IMR-90 (cell line): Measurements from ENCODE around the gene ZFAND2A. TPM values are rescaled to one million over a fixed set of nuclear protein-coding genes. Genes with fewer than 3 reads are reported as not detected.

Source experiments
- ATAC-seq: fragments of 200-7000 bp; cut with Tn5 transposase; 2 replicates; pipeline ENCODE4 v1.9.1; 2020; ENCODE audit warnings: low read depth, mild to moderate bottlenecking, moderate library complexity
- BruUV-seq: library from RNA; stranded (reverse); fragments of 400-500 nt; replicated peaks from 2 replicates; lab custom pipeline; 2021; lab: Mats Ljungman, UMichigan
- CTCF ChIA-PET: fragments of 300-600 bp; formaldehyde crosslinking; extraction: SDS; loops from one replicate; lab custom pipeline; 2021; ENCODE audit warnings: antibody characterized with exemption; lab: Yijun Ruan, JAX
- POLR2A ChIA-PET: fragments of 300-600 bp; sonication (Branson Sonifier 250); formaldehyde crosslinking; loops from one replicate; lab custom pipeline; 2022; ENCODE audit warnings: antibody characterized with exemption; ENCODE audit not compliant: unreplicated experiment; lab: Charles Lee
- DNase-seq: peaks from one replicate; pipeline ENCODE4 v3.0.0; 2013
- H2AFZ ChIP-seq: replicated peaks from 2 replicates; pipeline ENCODE3; 2013; ENCODE audit warnings: low read length, mild to moderate bottlenecking; ENCODE audit not compliant: poor library complexity
- H2AK5ac ChIP-seq: 2 replicates; pipeline ENCODE4 v1.6.1; 2013; ENCODE audit warnings: low read depth, low read length, inconsistent platforms
- H2AK9ac ChIP-seq: replicated peaks from 2 replicates; pipeline ENCODE3; 2013; ENCODE audit warnings: mild to moderate bottlenecking, low read depth, low read length, moderate library complexity; ENCODE audit not compliant: poor library complexity
- H2BK120ac ChIP-seq: 2 replicates; pipeline ENCODE4 v1.6.1; 2013; ENCODE audit warnings: low read depth, low read length, inconsistent platforms
- H2BK15ac ChIP-seq: 3 replicates; pipeline ENCODE4 v1.6.1; 2013; ENCODE audit warnings: low read depth, low read length, inconsistent platforms
- H2BK20ac ChIP-seq: 2 replicates; pipeline ENCODE4 v1.6.1; 2013; ENCODE audit warnings: low read depth, mild to moderate bottlenecking, inconsistent platforms, low read length, moderate library complexity
- H2BK5ac ChIP-seq: 2 replicates; pipeline ENCODE4 v1.6.1; 2013; ENCODE audit warnings: mild to moderate bottlenecking, low read depth, low read length, inconsistent platforms; ENCODE audit not compliant: poor library complexity, severe bottlenecking
- H3K14ac ChIP-seq: replicated peaks from 2 replicates; pipeline ENCODE4 v1.6.1; 2013; ENCODE audit warnings: low read depth, low read length, inconsistent platforms
- H3K18ac ChIP-seq: 2 replicates; pipeline ENCODE4 v1.6.1; 2013; ENCODE audit warnings: low read depth, low read length, control low read depth
- H3K23ac ChIP-seq: 2 replicates; pipeline ENCODE4 v1.6.1; 2013; ENCODE audit warnings: low read depth, low read length, inconsistent platforms
- H3K27ac ChIP-seq: 2 replicates; pipeline ENCODE4 v1.5.1; 2013; ENCODE audit warnings: mild to moderate bottlenecking, control low read depth, low read length; ENCODE audit not compliant: insufficient read depth
- H3K27me3 ChIP-seq: 2 replicates; pipeline ENCODE4 v1.6.1; 2013; ENCODE audit warnings: low read length; ENCODE audit not compliant: control insufficient read depth, insufficient read depth
- H3K36me3 ChIP-seq: 2 replicates; pipeline ENCODE4 v1.6.1; 2013; ENCODE audit warnings: low read length, mixed read lengths; ENCODE audit not compliant: control insufficient read depth, insufficient read depth
- H3K4ac ChIP-seq: 2 replicates; pipeline ENCODE4 v1.6.1; 2013; ENCODE audit warnings: low read depth, low read length, inconsistent platforms
- H3K4me1 ChIP-seq: 2 replicates; pipeline ENCODE4 v1.6.1; 2013; ENCODE audit warnings: low read length, mixed read lengths; ENCODE audit not compliant: control insufficient read depth, insufficient read depth
- H3K4me2 ChIP-seq: 2 replicates; pipeline ENCODE4 v1.6.1; 2013; ENCODE audit warnings: low read depth, mild to moderate bottlenecking, control low read depth, low read length, moderate library complexity
- H3K4me3 ChIP-seq: 2 replicates; pipeline ENCODE4 v1.5.1; 2013; ENCODE audit warnings: low read depth, mild to moderate bottlenecking, control low read depth, low read length, moderate library complexity; ENCODE audit not compliant: insufficient read depth
- H3K56ac ChIP-seq: 2 replicates; pipeline ENCODE4 v1.6.1; 2013; ENCODE audit warnings: low read length, inconsistent platforms; ENCODE audit not compliant: insufficient read depth; ENCODE audit errors: extremely low read depth
- H3K79me1 ChIP-seq, 2 experiments: 2 replicates each; pipeline ENCODE4 v1.6.1; 2013; ENCODE audit warnings: low read length in 2 of 2, inconsistent platforms in 1 of 2, low read depth in 1 of 2
- H3K9ac ChIP-seq: 2 replicates; pipeline ENCODE4 v1.6.1; 2013; ENCODE audit warnings: low read depth, low read length, control low read depth
- H3K9me1 ChIP-seq: 2 replicates; pipeline ENCODE4 v1.6.1; 2013; ENCODE audit warnings: low read length, inconsistent platforms; ENCODE audit not compliant: insufficient read depth
- H3K9me3 ChIP-seq: 2 replicates; pipeline ENCODE4 v1.6.1; 2013; ENCODE audit warnings: low read length; ENCODE audit not compliant: control insufficient read depth, insufficient read depth
- H4K20me1 ChIP-seq: 2 replicates; pipeline ENCODE4 v1.6.1; 2013; ENCODE audit warnings: low read length, inconsistent platforms; ENCODE audit not compliant: insufficient read depth
- H4K5ac ChIP-seq: 2 replicates; pipeline ENCODE4 v1.6.1; 2013; ENCODE audit warnings: mild to moderate bottlenecking, low read depth, low read length, control low read depth
- H4K8ac ChIP-seq, 2 experiments: 2 replicates each; pipeline ENCODE4 v1.6.1; 2013; ENCODE audit warnings: low read depth in 2 of 2, low read length in 2 of 2, control low read depth in 1 of 2, inconsistent platforms in 1 of 2
- H4K91ac ChIP-seq: 2 replicates; pipeline ENCODE4 v1.6.1; 2013; ENCODE audit warnings: low read depth, low read length, inconsistent platforms; ENCODE audit not compliant: insufficient read depth
- CEBPB ChIP-seq: IDR thresholded peaks from 2 replicates; pipeline ENCODE4 v1.6.1; 2012; ENCODE audit warnings: low read depth, low read length, improper control_type of control experiment
- CHD1 ChIP-seq: IDR thresholded peaks from 2 replicates; pipeline ENCODE4 v1.6.1; 2012; ENCODE audit warnings: low read depth, low read length, improper control_type of control experiment
- MAFK ChIP-seq: IDR thresholded peaks from 2 replicates; pipeline ENCODE4 v1.6.1; 2012; ENCODE audit warnings: low read depth, low read length, improper control_type of control experiment
- NFE2L2 ChIP-seq: fragments of 150-350 bp; IDR thresholded peaks from 2 replicates; pipeline ENCODE4 v1.6.1; 2016; ENCODE audit warnings: low read depth, mild to moderate bottlenecking, low read length
- RAD21 ChIP-seq: IDR thresholded peaks from 2 replicates; pipeline ENCODE4 v1.6.1; 2012; ENCODE audit warnings: low read length, improper control_type of control experiment
- WGBS, 2 experiments: methylation state at CpG; one replicate each; pipeline versions ENCODE4 v1.1.5 to v1.1.7; 2013; ENCODE audit warnings: missing lambda C conversion rate in 2 of 2; ENCODE audit not compliant: insufficient read length in 1 of 2; ENCODE audit errors: extremely low coverage in 2 of 2; 5-methylcytosine and 5-hydroxymethylcytosine counted together
- dilution Hi-C: fragments of 300-500 bp; cut with HindIII; formaldehyde crosslinking; loops from one replicate; pipeline ENCODE4 v1.14.3; 2018; ENCODE audit warnings: low sequenced_read_pairs; ENCODE audit not compliant: unreplicated experiment
- in situ Hi-C: fragments of 300-500 bp; cut with MboI; formaldehyde crosslinking; loops from 3 replicates; pipeline ENCODE4 v1.14.3; 2019; ENCODE audit warnings: low sequenced_read_pairs, inconsistent platforms, mixed read lengths
- intact Hi-C: fragments of 100-400 bp; cut with micrococcal nuclease; formaldehyde crosslinking; loops from 2 replicates; pipeline ENCODE4 v1.10.0; 2022
- polyA plus RNA-seq, 3 experiments: library from polyadenylated mRNA; depleted of rRNA; stranded (reverse); fragments of >200 nt; gene quantifications; 2 replicates each; pipeline ENCODE4 v1.2.3, GENCODE V29; 2012; ENCODE audit warnings: low replicate concordance in 1 of 3
- total RNA-seq: library from RNA; depleted of rRNA; stranded (reverse); fragments of >200 nt; gene quantifications from 2 replicates; pipeline ENCODE4 v1.2.3, GENCODE V29; 2012

Gene ZFAND2A
- total and polyA plus RNA-seq, 2 of the 4 experiments (the other 2 are of a cell fraction), result 11.8 to 28.7 TPM

GRCh38 chr7:1163121-1163520, 3.1 kb upstream of the ZFAND2A start:
- Histone ChIP-seq H3K4me3 (no peak overlapping the region), H3K27me3 (no peaks in the 10 kb centered on the region), H3K4me1 (peaks cover 7% of the 10 kb centered on the region), H3K4me2 (no peak overlapping the region), H3K14ac (no peak overlapping the region), H3K36me3 (peaks cover 8% of the 10 kb centered on the region), H3K23ac (no peak overlapping the region), H2AFZ (no peak overlapping the region), H4K8ac (no peak overlapping the region), H3K4ac (no peak overlapping the region), H2AK9ac (no peak overlapping the region), H2AK5ac (no peak overlapping the region), H4K20me1 (peaks cover 7% of the 10 kb centered on the region; the same call in 1 of the 2 replicates), H3K18ac (no peak overlapping the region), H3K9ac (no peak overlapping the region), H3K79me1 (peaks cover 12 to 27% of the 10 kb centered on the region in 2 experiments), H3K27ac (no peak overlapping the region), H2BK15ac (no peak overlapping the region), H3K9me3 (no peaks in the 10 kb centered on the region), H4K5ac (no peak overlapping the region), H2BK120ac (no peak overlapping the region), H3K56ac (no peak overlapping the region), H2BK20ac (no peak overlapping the region), H4K91ac (no peak overlapping the region), H3K9me1 (peaks cover 6% of the 10 kb centered on the region; the same call in 1 of the 2 replicates), H2BK5ac (no peak overlapping the region)
- ATAC-seq (no peak), DNase-seq (no peak)
- ChIA-PET POLR2A (no interaction called here), CTCF (no interaction called here)
- in situ Hi-C loops, result no loop called here
- no TSS peak for BruUV-seq
- 88% methylated on average over 5 of the region's 12 CpGs; no CpG with 5 or more reads in 1 of the 2 experiments for WGBS, 2 experiments
- dilution Hi-C loops, result no loop called here
- intact Hi-C loops, result no loop called here
- no peak for TF ChIP-seq MAFK
- no peak for TF ChIP-seq CHD1
- TF ChIP-seq CEBPB, result no peak
- no peak for TF ChIP-seq RAD21
- no peak for TF ChIP-seq NFE2L2
